GM12875 (cell line): Measurements from ENCODE around the gene HLA-B.

Experiments
- H3K4me3 ChIP-seq: one replicate; pipeline ENCODE4 v1.5.1; 2011; ENCODE audit warnings: low read depth, low read length, control low read depth
- CTCF ChIP-seq: IDR thresholded peaks from 2 replicates; pipeline ENCODE4 v1.5.1; 2011; ENCODE audit warnings: low read depth, mild to moderate bottlenecking, control low read depth, inconsistent platforms, low read length, moderate library complexity, borderline replicate concordance; ENCODE audit not compliant: insufficient read depth

Gene HLA-B

GRCh38 chr6:31351033-31351380 is 6.0 kb downstream of the HLA-B start:
- no peak overlapping the region for H3K4me3 ChIP-seq
- TF ChIP-seq CTCF: no peak

GRCh38 chr6:31350196-31351032 is 6.6 kb downstream of the HLA-B start:
- H3K4me3 ChIP-seq: no peak overlapping the region
- no peak for TF ChIP-seq CTCF

- H3K4me3 ChIP-seq: no peak overlapping the region
Observed at GRCh38 chr6:31349301-31349700, 7.7 kb downstream of the HLA-B start.

GRCh38 chr6:31345026-31345730 is 11.8 kb downstream of the HLA-B start:
- no peak for TF ChIP-seq CTCF
- no peak overlapping the region for H3K4me3 ChIP-seq

More at GRCh38 chr6:31349301-31349700, 7.7 kb downstream of the HLA-B start:
- TF ChIP-seq CTCF: no peak

- TF ChIP-seq CTCF: no peak
Observed at GRCh38 chr6:31340228-31340627, 16.8 kb downstream of the HLA-B start.

GRCh38 chr6:31339210-31339609 is 17.8 kb downstream of the HLA-B start:
- TF ChIP-seq CTCF: no peak
- H3K4me3 ChIP-seq: no peak overlapping the region

More at GRCh38 chr6:31340228-31340627, 16.8 kb downstream of the HLA-B start:
- H3K4me3 ChIP-seq: no peak overlapping the region

- TF ChIP-seq CTCF: no peak
- no peak overlapping the region for H3K4me3 ChIP-seq
Observed at GRCh38 chr6:31336896-31337496, 20.0 kb downstream of the HLA-B start.
